ENCODE data around the gene MAPK1IP1L.
A peak's percentile ranks its signal among the peaks of the same experiment; 100 is the strongest.
"Not testable (repeated sequence)": the region's sequence is repeated elsewhere in the genome, so short reads cannot be mapped to it uniquely, and the experiment has no call there.

Gene MAPK1IP1L

GRCh38 chr14:55051423-55052268, at the start of gene MAPK1IP1L:
Gene MAPK1IP1L (plus strand): TSS chr14:55051647. CDS start chr14:55061684, 10,037 bp downstream.
- peak within 1 kb of the TSS; percentile 97 for H3K27ac ChIP-seq
- DNase-seq (ENCODE audit: low read depth, low spot score) = peak; percentile 57

DNA sequence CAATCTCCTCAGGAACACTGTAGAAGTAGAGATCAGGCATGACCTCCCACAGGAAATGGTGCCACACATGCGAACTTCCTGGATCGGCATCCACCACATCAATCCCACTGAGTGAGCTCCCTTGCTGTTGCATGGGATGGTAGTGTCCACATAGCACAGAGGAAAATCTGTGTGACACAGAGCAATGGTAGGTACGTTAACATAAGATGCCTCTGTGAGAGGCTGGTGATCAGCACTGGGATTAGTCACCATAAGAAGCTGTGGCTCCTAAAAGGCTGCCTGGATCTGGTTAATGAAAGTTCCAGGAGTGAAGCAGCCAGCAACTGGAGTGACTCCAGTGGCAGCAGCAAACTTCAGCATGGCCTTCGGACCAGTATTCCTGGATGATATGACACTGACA, 46.4 kb upstream of the MAPK1IP1L start:
- no peak for DNase-seq (ENCODE audit: low read depth, low spot score)
- H3K27ac ChIP-seq = no peak overlapping the region

DNA sequence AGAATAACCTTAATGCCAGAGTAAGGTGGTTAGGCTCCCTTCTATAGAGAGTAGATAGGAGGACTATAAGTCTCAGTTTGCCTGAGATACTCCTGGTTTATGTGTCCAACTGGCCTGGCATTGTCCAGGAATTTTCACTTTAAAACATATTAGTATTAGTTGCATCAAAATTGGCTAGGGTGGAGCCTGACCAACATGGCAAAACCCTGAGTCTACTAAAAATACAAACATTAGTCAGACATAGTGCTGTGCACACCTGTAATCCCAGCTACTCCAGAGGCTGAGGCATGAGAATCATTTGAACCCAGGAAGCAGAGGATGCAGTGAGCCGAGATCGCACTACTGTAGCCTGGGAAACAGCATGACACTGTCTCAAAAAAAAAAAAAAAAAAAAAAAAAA, 36.4 kb upstream of the MAPK1IP1L start:
- peak overlapping the region; percentile 43 for H3K27ac ChIP-seq

GRCh38 chr14:55019968-55020554, 31.4 kb upstream of the MAPK1IP1L start:
- no peak for DNase-seq (ENCODE audit: low read depth, low spot score)
- no peak overlapping the region for H3K27ac ChIP-seq

More for the DNA sequence above, 36.4 kb upstream of the MAPK1IP1L start:
- DNase-seq (ENCODE audit: low read depth, low spot score) = no peak

- not testable (repeated sequence) for H3K27ac ChIP-seq; DNase-seq (ENCODE audit: low read depth, low spot score)
Observed at GRCh38 chr14:55024365-55024764, 27.1 kb upstream of the MAPK1IP1L start.

- peak overlapping the region; percentile 80 for H3K27ac ChIP-seq
Observed at GRCh38 chr14:55025948-55026347, 25.5 kb upstream of the MAPK1IP1L start.

DNA sequence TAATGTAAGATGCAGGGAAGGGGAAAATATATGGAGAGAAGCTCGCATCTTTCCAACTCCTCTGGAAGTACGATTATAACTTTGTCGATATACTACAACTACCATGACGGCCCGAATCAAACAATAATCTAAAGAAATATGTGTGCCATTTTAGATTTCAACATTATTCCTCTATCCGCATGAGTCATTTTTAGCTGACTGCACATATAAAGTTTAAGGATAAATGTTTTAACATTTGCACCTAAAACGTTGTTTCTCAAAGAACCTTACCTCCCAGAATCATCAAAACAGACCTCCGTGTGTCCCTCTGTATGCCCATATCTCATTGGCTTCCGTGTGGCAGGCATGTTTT, 25.0 kb upstream of the MAPK1IP1L start:
- H3K27ac ChIP-seq = peak overlapping the region; percentile 80
- no peak for DNase-seq (ENCODE audit: low read depth, low spot score)

More at GRCh38 chr14:55025948-55026347, 25.5 kb upstream of the MAPK1IP1L start:
- no peak for DNase-seq (ENCODE audit: low read depth, low spot score)

DNA sequence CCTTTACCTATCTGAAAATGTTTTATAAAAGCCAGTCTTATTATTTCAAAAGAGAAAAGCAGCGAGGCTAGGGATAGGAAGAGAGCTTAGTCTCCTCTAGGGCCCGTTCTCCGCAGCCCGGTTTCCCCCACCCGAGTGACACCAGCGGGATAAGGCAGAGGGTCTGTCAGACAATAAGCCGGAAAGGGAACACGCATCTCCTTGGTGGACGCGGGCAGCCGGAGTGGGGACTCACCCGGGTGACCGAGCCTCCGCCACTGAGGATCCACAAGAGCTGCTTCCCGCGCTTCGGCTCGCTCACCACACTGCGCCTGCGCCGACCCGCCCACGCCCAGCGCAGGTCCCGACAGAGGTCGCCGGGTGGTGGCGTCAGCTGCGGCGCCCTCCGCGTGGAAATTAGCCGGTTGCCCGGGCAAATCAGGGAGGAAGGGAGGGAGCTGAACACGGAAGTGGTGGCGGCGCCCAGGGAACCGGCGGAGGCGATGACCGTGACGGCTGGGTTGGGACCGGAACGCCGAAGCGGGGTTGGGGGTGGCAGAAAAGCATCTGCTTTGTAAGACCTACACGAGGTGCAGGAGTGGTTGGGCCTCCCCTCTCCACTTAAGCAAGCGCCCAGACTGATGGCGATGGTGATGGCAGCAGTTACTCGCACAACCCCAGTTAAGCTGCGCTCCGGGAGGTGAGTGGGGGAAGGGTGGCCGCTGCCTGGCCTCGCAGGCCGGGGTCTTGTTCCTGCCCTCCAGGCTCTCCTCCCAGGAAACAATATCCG, 24.5 kb upstream of the MAPK1IP1L start, which contains the start of the genes SOCS4 and WDHD1:
TSS of gene SOCS4 (plus strand) at position 444 of the 769 bp plus-strand sequence. CDS start 15,806 bp downstream, outside the sequence.
TSS of gene WDHD1 (minus strand) at position 307 of the 769 bp plus-strand sequence. CDS start 312 bp downstream, outside the sequence.
- peak; percentile 60 for DNase-seq (ENCODE audit: low read depth, low spot score)
- H3K27ac ChIP-seq = peak within 1 kb of the TSS; percentile 80

DNA sequence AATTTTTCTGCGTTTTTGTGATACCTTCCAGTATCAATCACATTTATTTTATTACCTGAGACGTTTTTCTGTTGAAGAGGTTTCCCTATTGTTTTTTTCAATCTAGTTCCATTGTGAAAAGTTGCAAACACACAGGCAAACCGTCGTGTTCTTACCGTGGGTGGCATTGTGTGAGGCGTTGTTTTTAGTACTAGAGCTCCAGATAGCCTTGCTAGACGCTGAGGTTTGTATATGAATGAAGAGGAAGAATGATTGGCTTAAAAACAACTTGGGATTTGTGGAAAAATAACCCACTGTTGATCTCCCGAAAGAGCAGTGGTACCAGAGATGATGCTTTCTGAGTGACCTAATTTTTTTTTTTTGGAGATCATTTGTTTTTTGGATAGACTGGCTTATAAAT, 23.4 kb upstream of the MAPK1IP1L start:
- H3K27ac ChIP-seq = no peak overlapping the region
- no peak for DNase-seq (ENCODE audit: low read depth, low spot score)

- no peak overlapping the region for H3K27ac ChIP-seq
- DNase-seq (ENCODE audit: low read depth, low spot score) = no peak
Observed at GRCh38 chr14:55028476-55028875, 23.0 kb upstream of the MAPK1IP1L start.

GRCh38 chr14:55031190-55031589, 20.3 kb upstream of the MAPK1IP1L start:
- no peak for DNase-seq (ENCODE audit: low read depth, low spot score)
- H3K27ac ChIP-seq = no peak overlapping the region

DNA sequence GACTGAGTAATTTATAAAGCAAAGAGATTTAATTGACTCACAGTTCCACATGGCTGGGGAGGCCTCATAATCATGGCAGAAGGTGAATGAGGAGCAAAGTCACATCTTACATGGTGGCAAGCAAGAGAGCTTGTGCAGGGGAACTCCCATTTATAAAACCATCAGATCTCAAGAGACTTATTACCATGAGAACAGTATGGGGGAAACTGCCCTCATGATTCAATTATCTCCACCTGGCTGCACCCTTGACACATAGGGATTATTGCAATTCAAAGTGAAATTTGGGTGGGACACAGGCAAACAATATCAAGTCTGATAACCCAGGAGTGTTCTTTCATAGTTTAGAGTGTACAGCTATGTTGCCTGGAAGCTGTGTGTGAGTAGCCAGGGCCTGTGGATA, 13.5 kb upstream of the MAPK1IP1L start:
- not testable (repeated sequence) for DNase-seq (ENCODE audit: low read depth, low spot score)
- H3K27ac ChIP-seq = peak overlapping the region; percentile 60

GRCh38 chr14:55038708-55039107, 12.7 kb upstream of the MAPK1IP1L start:
- peak overlapping the region; percentile 60 for H3K27ac ChIP-seq
- DNase-seq (ENCODE audit: low read depth, low spot score) = no peak

DNA sequence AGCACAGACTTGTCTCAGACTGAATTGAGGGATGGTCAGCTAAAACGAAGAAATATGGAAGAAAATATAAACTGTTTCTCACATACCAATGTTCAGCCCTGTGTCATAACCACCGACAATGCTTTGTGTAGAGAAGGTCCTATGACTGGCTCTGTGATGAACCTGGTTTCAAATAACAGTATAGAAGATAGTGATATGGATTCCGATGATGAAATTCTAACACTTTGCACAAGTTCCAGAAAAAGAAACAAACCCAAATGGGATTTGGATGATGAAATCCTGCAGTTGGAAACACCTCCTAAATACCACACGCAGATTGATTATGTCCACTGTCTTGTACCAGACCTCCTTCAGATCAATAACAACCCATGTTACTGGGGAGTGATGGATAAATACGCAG, 7.9 kb upstream of the MAPK1IP1L start:
- H3K27ac ChIP-seq = no peak overlapping the region
- no peak for DNase-seq (ENCODE audit: low read depth, low spot score)

GRCh38 chr14:55045087-55045486, 6.4 kb upstream of the MAPK1IP1L start:
- no peak for DNase-seq (ENCODE audit: low read depth, low spot score)

GRCh38 chr14:55047301-55048053, 4.0 kb upstream of the MAPK1IP1L start:
- no peak for DNase-seq (ENCODE audit: low read depth, low spot score)
- H3K27ac ChIP-seq = no peak overlapping the region

More at GRCh38 chr14:55045087-55045486, 6.4 kb upstream of the MAPK1IP1L start:
- H3K27ac ChIP-seq = no peak overlapping the region

- H3K27ac ChIP-seq = no peak overlapping the region
- no peak for DNase-seq (ENCODE audit: low read depth, low spot score)
Observed at GRCh38 chr14:55048900-55049436, 2.5 kb upstream of the MAPK1IP1L start.

GRCh38 chr14:55051165-55051422, 353 bp upstream of the MAPK1IP1L start:
- H3K27ac ChIP-seq = peak overlapping the region; percentile 97

GRCh38 chr14:55052269-55052930, 953 bp downstream of the MAPK1IP1L start:
- no peak for DNase-seq (ENCODE audit: low read depth, low spot score)
- H3K27ac ChIP-seq = peak overlapping the region; percentile 97

More at GRCh38 chr14:55051165-55051422, 353 bp upstream of the MAPK1IP1L start:
- no peak for DNase-seq (ENCODE audit: low read depth, low spot score)
